K562 (cell line): Measurements from ENCODE around the gene KPTN. TPM values are rescaled to one million over a fixed set of nuclear protein-coding genes. Genes with fewer than 3 reads are reported as not detected.

Source experiments
- BCL6 ChIP-seq: fragments of 250-450 bp; sonication (Bioruptor Pico); IDR thresholded peaks from 2 replicates; pipeline ENCODE4 v1.4.0; 2020
- BRD4 ChIP-seq: fragments of 200-600 bp; sonication (generic); IDR thresholded peaks from 2 replicates; pipeline ENCODE4 v1.6.1; 2017; ENCODE audit warnings: inconsistent platforms
- CBX1 ChIP-seq: sonication (generic); IDR thresholded peaks from 2 replicates; pipeline ENCODE4 v1.6.1; 2016; ENCODE audit warnings: antibody characterized with exemption, low read depth, mild to moderate bottlenecking
- CHD2 ChIP-seq: IDR thresholded peaks from 2 replicates; pipeline ENCODE4 v1.6.1; 2011; ENCODE audit warnings: low read depth, low read length
- FOSL1 ChIP-seq: fragments of 200-800 bp; sonication (Bioruptor generic); conservative IDR thresholded peaks from 2 replicates; pipeline ENCODE4 v1.6.1; 2016; ENCODE audit warnings: missing genetic modification characterization, missing compliant biosample characterization
- FOXJ2 ChIP-seq: fragments of 200-800 bp; sonication (Bioruptor generic); IDR thresholded peaks from 2 replicates; pipeline ENCODE4 v1.6.1; 2016; ENCODE audit warnings: missing genetic modification characterization, missing compliant biosample characterization
- HOXB6 ChIP-seq: fragments of 250-450 bp; sonication (Bioruptor Pico); IDR thresholded peaks from 2 replicates; pipeline ENCODE4 v1.5.1; 2022; ENCODE audit warnings: mild to moderate bottlenecking, borderline replicate concordance
- KAT8 ChIP-seq: fragments of 450-650 bp; IDR thresholded peaks from 2 replicates; pipeline ENCODE4 v1.6.1; 2016; ENCODE audit warnings: low read depth, mild to moderate bottlenecking
- LCOR ChIP-seq: sonication (generic); formaldehyde crosslinking; IDR thresholded peaks from 2 replicates; pipeline ENCODE4 v1.8.0; 2022; ENCODE audit warnings: mild to moderate bottlenecking, missing genetic modification reagents
- RBM17 ChIP-seq: fragments of 200-400 bp; formaldehyde crosslinking; IDR thresholded peaks from 2 replicates; pipeline ENCODE4 v1.6.1; 2017; ENCODE audit warnings: low read depth, mild to moderate bottlenecking, low read length, borderline replicate concordance
- SMAD2 ChIP-seq: fragments of 150-350 bp; IDR thresholded peaks from 2 replicates; pipeline ENCODE4 v1.6.1; 2014; ENCODE audit warnings: low read depth, mild to moderate bottlenecking, low read length
- SPI1 ChIP-seq: IDR thresholded peaks from 2 replicates; pipeline ENCODE4 v1.6.1; 2011; ENCODE audit warnings: low read depth, low read length, control low read depth, borderline replicate concordance
- STAG1 ChIP-seq: sonication (generic); formaldehyde crosslinking; IDR thresholded peaks from 2 replicates; pipeline ENCODE4 v1.5.0; 2020; ENCODE audit warnings: missing genetic modification reagents, borderline replicate concordance
- TAF7 ChIP-seq: fragments of 450-650 bp; IDR thresholded peaks from 2 replicates; pipeline ENCODE4 v1.6.1; 2016; ENCODE audit warnings: missing genetic modification characterization, missing compliant biosample characterization
- TSHZ1 ChIP-seq: fragments of 250-450 bp; sonication (Bioruptor Pico); IDR thresholded peaks from 2 replicates; pipeline ENCODE4 v1.4.0; 2020; ENCODE audit warnings: mild to moderate bottlenecking, moderate library complexity
- U2AF2 ChIP-seq: fragments of 200-400 bp; formaldehyde crosslinking; optimal IDR thresholded peaks from 2 replicates; pipeline ENCODE3; 2017; ENCODE audit warnings: low read depth, mild to moderate bottlenecking, low read length
- YY1 ChIP-seq, 3 experiments: IDR thresholded peaks; 2 replicates each; pipeline ENCODE4 v1.6.1; 2011; ENCODE audit warnings: low read length in 2 of 3, mild to moderate bottlenecking in 2 of 3, moderate library complexity in 2 of 3, borderline replicate concordance in 1 of 3, control low read depth in 1 of 3, low read depth in 1 of 3; ENCODE audit not compliant: insufficient read depth in 3 of 3, insufficient replicate concordance in 2 of 3, control insufficient read depth in 1 of 3, insufficient read length in 1 of 3; ENCODE audit errors: extremely low read depth in 1 of 3
- ZBTB1 ChIP-seq: sonication (generic); formaldehyde crosslinking; IDR thresholded peaks from 2 replicates; pipeline ENCODE4 v1.8.1; 2023; ENCODE audit warnings: missing genetic modification reagents, low read depth, mild to moderate bottlenecking, borderline replicate concordance
- ZNF316 ChIP-seq: fragments of 450-650 bp; IDR thresholded peaks from 2 replicates; pipeline ENCODE4 v1.6.1; 2016
- ZNF778 ChIP-seq: fragments of 450-650 bp; formaldehyde crosslinking; IDR thresholded peaks from 2 replicates; pipeline ENCODE4 v1.4.0; 2020; ENCODE audit warnings: mild to moderate bottlenecking, moderate library complexity
- polyA plus RNA-seq, 8 experiments: library from polyadenylated mRNA; depleted of rRNA in 4 of 8; stranded (reverse) in 5 of 8; unstranded in 3 of 8; fragments of >200 nt; fragmentation: Nextera tagmentation in 2 of 8; fragmentation: Illumina TruSeq in 1 of 8; extraction: Ambion mirVana in 2 of 8; extraction: Trizol in 1 of 8; gene quantifications; 2 replicates each; pipeline versions ENCODE4 v1.2.1 to v1.2.3, GENCODE V29; 2011 to 2014; ENCODE audit warnings: inconsistent platforms in 1 of 8, missing spikeins in 1 of 8
- total RNA-seq, 7 experiments: library from RNA; depleted of rRNA in 6 of 7; stranded (reverse); fragments of >200 nt in 6 of 7; fragmentation: Illumina TruSeq in 2 of 7; extraction: Trizol in 2 of 7; gene quantifications; 2 replicates each; pipeline versions ENCODE4 v1.2.1 to v1.2.3, GENCODE V29; 2011 to 2021; ENCODE audit warnings: low replicate concordance in 1 of 7
- TF ChIP-seq, protein P1 (sequence below): fragments of 450-650 bp; IDR thresholded peaks from 2 replicates; pipeline ENCODE4 v1.6.1; 2016; ENCODE audit warnings: borderline replicate concordance

The KPTN gene
- total and polyA plus RNA-seq, 9 of the 15 experiments (the other 6 are each of a cell fraction or from before 2014, with no cell fraction given), result 0.56 to 18.2 (median 8.5) TPM

- peak; percentile 98 to 99 (median 99) for TF ChIP-seq YY1 (IDR thresholded peaks at IDR 0.05; ENCODE audit: borderline replicate concordance in 1 of 3, control insufficient read depth in 1 of 3, extremely low read depth in 1 of 3, insufficient read depth in 3 of 3, insufficient read length in 1 of 3, insufficient replicate concordance in 2 of 3, low read depth in 1 of 3, low read length in 2 of 3)
- TF ChIP-seq ZNF778 (CRISPR knock-in tag), result no peak
- no peak for TF ChIP-seq SMAD2
- TF ChIP-seq BRD4, result no peak
- TF ChIP-seq CBX1, result no peak
- no peak for TF ChIP-seq BCL6 (CRISPR knock-in tag)
- no peak for TF ChIP-seq STAG1 (CRISPR knock-in tag)
- no peak for TF ChIP-seq TSHZ1
- TF ChIP-seq, protein P1, sequence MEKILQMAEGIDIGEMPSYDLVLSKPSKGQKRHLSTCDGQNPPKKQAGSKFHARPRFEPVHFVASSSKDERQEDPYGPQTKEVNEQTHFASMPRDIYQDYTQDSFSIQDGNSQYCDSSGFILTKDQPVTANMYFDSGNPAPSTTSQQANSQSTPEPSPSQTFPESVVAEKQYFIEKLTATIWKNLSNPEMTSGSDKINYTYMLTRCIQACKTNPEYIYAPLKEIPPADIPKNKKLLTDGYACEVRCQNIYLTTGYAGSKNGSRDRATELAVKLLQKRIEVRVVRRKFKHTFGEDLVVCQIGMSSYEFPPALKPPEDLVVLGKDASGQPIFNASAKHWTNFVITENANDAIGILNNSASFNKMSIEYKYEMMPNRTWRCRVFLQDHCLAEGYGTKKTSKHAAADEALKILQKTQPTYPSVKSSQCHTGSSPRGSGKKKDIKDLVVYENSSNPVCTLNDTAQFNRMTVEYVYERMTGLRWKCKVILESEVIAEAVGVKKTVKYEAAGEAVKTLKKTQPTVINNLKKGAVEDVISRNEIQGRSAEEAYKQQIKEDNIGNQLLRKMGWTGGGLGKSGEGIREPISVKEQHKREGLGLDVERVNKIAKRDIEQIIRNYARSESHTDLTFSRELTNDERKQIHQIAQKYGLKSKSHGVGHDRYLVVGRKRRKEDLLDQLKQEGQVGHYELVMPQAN, result peak; percentile 75; the same call in 1 of the 2 replicates
- TF ChIP-seq TAF7, result peak; percentile 79
- TF ChIP-seq KAT8, result no peak
- TF ChIP-seq SPI1, result no peak
- no peak for TF ChIP-seq RBM17
- TF ChIP-seq ZBTB1 (CRISPR knock-in tag), result no peak
- no peak for TF ChIP-seq HOXB6 (CRISPR knock-in tag)
- 0 out of 2 replicates have a peak, but pooled peaks have one; percentile 14 for TF ChIP-seq CHD2
- TF ChIP-seq FOSL1 (tag), result no peak
- TF ChIP-seq U2AF2, result no peak
- no peak for TF ChIP-seq ZNF316
- TF ChIP-seq FOXJ2 (tag), result no peak
- TF ChIP-seq LCOR (CRISPR knock-in tag), result peak; percentile 25; the same call in 1 of the 2 replicates
Observed at GRCh38 chr19:47483800-47484690, at the start of gene KPTN (continued).
